ENCODE data around the gene HHLA2.
"Not testable (repeated sequence)": the region's sequence is repeated elsewhere in the genome, so short reads cannot be mapped to it uniquely, and the experiment has no call there.

The HHLA2 gene

GRCh38 chr3:108283989-108284388 lies 12.4 kb upstream of the HHLA2 start:
- no peak for TF ChIP-seq TAF1 (IDR thresholded peaks at IDR 0.05; ENCODE audit: borderline replicate concordance, low read depth, low read length)
- no peak for TF ChIP-seq POLR2AphosphoS5 (IDR thresholded peaks at IDR 0.05; ENCODE audit: low read depth, low read length)
- TF ChIP-seq POLR2A (IDR thresholded peaks at IDR 0.05; ENCODE audit: low read depth, low read length), result no peak
- no peak for FAIRE-seq
- DNase-seq (ENCODE audit: insufficient read length), result no peak

DNA sequence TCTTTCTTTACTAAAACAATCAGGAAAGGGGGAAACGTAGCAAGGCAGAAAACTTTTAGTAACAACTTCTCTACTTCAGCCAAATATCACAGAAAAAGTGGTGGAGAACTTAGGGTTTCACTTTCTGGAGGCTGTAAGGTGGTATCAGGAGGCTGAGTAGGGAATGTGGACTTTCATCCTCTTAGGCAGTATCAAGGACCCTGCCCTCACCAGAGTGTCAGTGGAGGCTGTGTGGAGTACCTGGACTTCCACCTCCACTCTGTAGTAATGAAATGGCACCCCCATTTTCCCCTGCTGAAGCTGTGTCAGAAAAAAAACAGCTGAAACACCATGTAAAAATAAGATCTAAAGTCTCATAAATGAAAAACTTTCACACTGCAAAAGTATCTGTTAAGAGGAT lies 11.2 kb upstream of the HHLA2 start:
- no peak for FAIRE-seq
- DNase-seq (ENCODE audit: insufficient read length), result no peak

DNA sequence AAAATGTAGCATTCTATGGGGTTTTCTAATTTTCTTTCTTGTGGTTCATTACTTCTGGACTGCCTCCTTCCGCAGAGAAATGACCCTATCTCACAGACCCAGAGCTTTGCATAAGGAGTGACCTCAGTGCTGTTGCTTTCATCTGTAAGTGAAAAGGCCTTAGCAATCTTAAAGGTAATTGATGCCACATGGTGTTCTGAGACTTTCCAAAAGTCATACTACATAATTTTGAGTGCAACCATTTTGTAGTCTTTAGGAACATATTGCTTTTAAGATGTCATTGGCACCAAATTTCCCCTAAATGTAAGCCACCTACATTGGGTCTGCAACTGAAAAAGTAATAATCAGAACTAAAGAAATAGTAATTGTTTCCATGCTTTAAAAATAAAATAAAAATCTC lies 9.2 kb upstream of the HHLA2 start:
- DNase-seq (ENCODE audit: insufficient read length) (no peak), FAIRE-seq (peak; percentile 79)
- no peak for TF ChIP-seq POLR2AphosphoS5 (IDR thresholded peaks at IDR 0.05; ENCODE audit: low read depth, low read length)
- TF ChIP-seq TAF1 (IDR thresholded peaks at IDR 0.05; ENCODE audit: borderline replicate concordance, low read depth, low read length), result no peak
- no peak for TF ChIP-seq POLR2A (IDR thresholded peaks at IDR 0.05; ENCODE audit: low read depth, low read length)

More for the DNA sequence above, 11.2 kb upstream of the HHLA2 start:
- TF ChIP-seq POLR2A (IDR thresholded peaks at IDR 0.05; ENCODE audit: low read depth, low read length) (no peak), POLR2AphosphoS5 (IDR thresholded peaks at IDR 0.05; ENCODE audit: low read depth, low read length) (no peak), TAF1 (IDR thresholded peaks at IDR 0.05; ENCODE audit: borderline replicate concordance, low read depth, low read length) (no peak)

DNA sequence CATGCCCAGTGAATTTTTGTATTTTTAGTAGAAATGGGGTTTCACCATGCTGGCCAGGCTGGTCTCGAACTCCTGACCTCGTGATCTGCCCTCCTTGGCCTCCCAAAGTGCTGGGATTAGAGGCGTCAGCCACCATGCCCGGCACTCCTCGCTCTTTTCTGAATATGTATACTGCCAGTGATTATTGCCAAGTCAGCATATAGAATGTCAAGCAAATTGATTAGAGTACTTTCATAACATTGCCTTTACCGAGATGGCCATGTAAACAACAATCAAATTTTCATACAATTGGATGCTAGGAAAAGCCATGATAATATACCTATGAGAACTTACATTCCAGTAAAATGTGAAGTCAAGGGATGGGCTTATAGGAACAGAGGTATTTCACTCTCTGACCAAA lies 8.2 kb upstream of the HHLA2 start:
- not testable (repeated sequence) for DNase-seq (ENCODE audit: insufficient read length)
- FAIRE-seq, result peak; percentile 14

DNA sequence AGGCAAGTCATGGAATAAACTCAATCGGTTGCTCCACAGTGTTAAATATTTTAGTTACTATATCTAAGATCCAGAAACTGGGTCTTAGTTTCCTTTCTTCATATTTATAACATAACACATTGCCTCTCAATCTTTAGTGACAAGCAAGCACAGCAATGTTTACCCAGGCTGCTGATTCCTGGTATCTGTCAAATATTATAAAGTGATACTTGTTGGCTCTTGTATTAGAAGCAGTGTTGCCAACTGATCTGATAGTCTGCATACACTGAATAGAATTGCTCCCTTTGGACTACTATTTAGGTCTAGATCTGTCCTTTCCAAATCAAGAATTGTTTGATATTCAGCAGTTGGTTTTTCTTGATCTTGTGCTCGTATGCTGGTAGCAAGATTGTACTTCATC lies 7.2 kb upstream of the HHLA2 start:
- no peak for DNase-seq (ENCODE audit: insufficient read length)
- no peak for TF ChIP-seq POLR2A (IDR thresholded peaks at IDR 0.05; ENCODE audit: low read depth, low read length)
- TF ChIP-seq TAF1 (IDR thresholded peaks at IDR 0.05; ENCODE audit: borderline replicate concordance, low read depth, low read length), result no peak
- no peak for TF ChIP-seq POLR2AphosphoS5 (IDR thresholded peaks at IDR 0.05; ENCODE audit: low read depth, low read length)
- FAIRE-seq, result no peak

- no peak for FAIRE-seq
- TF ChIP-seq TAF1 (IDR thresholded peaks at IDR 0.05; ENCODE audit: borderline replicate concordance, low read depth, low read length), result no peak
- no peak for TF ChIP-seq POLR2A (IDR thresholded peaks at IDR 0.05; ENCODE audit: low read depth, low read length)
- TF ChIP-seq POLR2AphosphoS5 (IDR thresholded peaks at IDR 0.05; ENCODE audit: low read depth, low read length), result no peak
- no peak for DNase-seq (ENCODE audit: insufficient read length)
Measured at GRCh38 chr3:108292450-108292849, 3.9 kb upstream of the HHLA2 start.

DNA sequence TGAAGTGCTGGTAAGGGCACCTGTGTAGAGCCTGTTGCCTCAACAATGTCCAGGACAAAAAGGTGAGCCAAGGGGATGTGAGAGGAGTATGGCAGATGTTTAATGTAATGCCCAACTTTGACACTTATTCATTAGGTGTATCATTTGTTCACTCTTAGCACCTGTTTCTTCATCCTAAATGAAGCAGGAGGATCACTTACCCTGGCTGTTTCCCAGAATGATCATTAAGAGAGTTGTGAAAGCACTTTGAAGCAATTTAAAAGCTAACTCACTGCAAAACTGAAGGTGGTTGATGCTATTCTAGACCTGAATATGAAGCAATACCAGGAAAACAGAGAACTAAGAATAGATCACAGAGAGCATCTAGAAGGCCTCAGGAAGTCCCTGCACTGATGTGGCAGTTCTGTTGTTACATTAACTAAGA lies 3.4 kb upstream of the HHLA2 start:
- no peak for TF ChIP-seq POLR2AphosphoS5 (IDR thresholded peaks at IDR 0.05; ENCODE audit: low read depth, low read length)
- TF ChIP-seq TAF1 (IDR thresholded peaks at IDR 0.05; ENCODE audit: borderline replicate concordance, low read depth, low read length), result no peak
- no peak for TF ChIP-seq POLR2A (IDR thresholded peaks at IDR 0.05; ENCODE audit: low read depth, low read length)
- FAIRE-seq (peak; percentile 92), DNase-seq (ENCODE audit: insufficient read length) (no peak)

DNA sequence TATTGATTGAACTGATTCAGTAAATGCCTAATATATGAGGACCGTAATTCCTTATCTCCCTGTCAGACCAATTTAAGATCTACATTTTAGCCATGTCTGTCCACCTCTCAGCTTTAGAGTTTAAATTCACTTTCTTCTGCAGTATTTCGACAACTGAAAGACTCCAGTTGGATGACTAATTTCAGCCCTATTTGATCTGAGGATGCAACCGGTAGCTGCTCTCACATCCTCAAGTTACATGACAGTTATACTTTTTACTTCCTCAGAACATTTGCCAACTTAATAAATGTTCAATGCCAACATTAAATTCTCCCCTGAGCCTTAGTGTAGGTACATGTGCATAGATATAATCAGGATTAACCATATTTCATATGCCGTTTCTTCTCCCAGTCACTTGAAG lies 2.5 kb upstream of the HHLA2 start:
- TF ChIP-seq POLR2A (IDR thresholded peaks at IDR 0.05; ENCODE audit: low read depth, low read length) (no peak), TAF1 (IDR thresholded peaks at IDR 0.05; ENCODE audit: borderline replicate concordance, low read depth, low read length) (no peak), POLR2AphosphoS5 (IDR thresholded peaks at IDR 0.05; ENCODE audit: low read depth, low read length) (no peak)
- DNase-seq (ENCODE audit: insufficient read length) (no peak), FAIRE-seq (peak; percentile 91)

GRCh38 chr3:108295421-108296175 lies 750 bp upstream of the HHLA2 start:
- peak; percentile 60 for FAIRE-seq
- no peak for DNase-seq (ENCODE audit: insufficient read length)
- no peak for TF ChIP-seq TAF1 (IDR thresholded peaks at IDR 0.05; ENCODE audit: borderline replicate concordance, low read depth, low read length)
- no peak for TF ChIP-seq POLR2AphosphoS5 (IDR thresholded peaks at IDR 0.05; ENCODE audit: low read depth, low read length)
- no peak for TF ChIP-seq POLR2A (IDR thresholded peaks at IDR 0.05; ENCODE audit: low read depth, low read length)

DNA sequence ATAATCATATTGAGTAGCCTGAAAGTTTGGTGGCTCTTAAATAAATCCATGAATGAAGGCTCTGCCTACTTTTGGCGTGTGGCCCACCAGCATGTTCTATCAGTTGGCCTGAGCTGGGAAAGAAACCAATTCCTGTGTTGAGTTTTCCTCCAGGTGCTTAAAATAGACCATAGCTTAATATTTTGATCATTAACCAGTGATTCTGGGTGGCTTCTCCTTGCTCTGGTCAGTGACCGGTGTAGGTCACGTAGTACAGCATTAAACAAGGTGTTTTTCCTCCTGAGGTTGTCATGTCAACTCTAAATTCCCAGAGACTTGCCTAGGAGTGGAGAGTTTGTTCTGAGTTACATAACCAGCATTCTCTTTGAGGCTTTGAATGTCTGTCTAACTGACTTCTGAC lies 1.3 kb downstream of the HHLA2 start:
- no peak for DNase-seq (ENCODE audit: insufficient read length)
- TF ChIP-seq POLR2A (IDR thresholded peaks at IDR 0.05; ENCODE audit: low read depth, low read length) (no peak), TAF1 (IDR thresholded peaks at IDR 0.05; ENCODE audit: borderline replicate concordance, low read depth, low read length) (no peak), POLR2AphosphoS5 (IDR thresholded peaks at IDR 0.05; ENCODE audit: low read depth, low read length) (no peak)
- no peak for FAIRE-seq

DNA sequence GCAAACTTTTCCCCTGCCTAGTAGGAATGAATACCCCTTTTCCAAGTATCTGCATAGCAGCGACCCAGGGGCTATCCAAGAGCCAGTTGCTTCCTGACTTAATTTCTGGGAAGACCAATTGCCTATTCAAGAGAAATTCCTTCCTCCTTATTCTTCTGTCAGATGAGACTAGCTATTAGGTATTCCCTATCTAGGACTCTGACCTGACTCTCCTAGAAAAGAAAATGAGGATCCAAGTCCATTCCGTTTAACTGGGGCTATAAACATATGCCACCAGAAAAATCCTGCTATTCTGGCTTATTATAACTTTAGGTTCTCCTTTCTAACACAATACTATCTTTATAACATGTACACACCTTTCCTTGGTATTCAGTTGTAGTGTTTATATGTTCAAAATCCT lies 1.7 kb downstream of the HHLA2 start:
- no peak for TF ChIP-seq POLR2AphosphoS5 (IDR thresholded peaks at IDR 0.05; ENCODE audit: low read depth, low read length)
- no peak for TF ChIP-seq POLR2A (IDR thresholded peaks at IDR 0.05; ENCODE audit: low read depth, low read length)
- DNase-seq (ENCODE audit: insufficient read length) (no peak), FAIRE-seq (no peak)

- no peak for DNase-seq (ENCODE audit: insufficient read length)
- no peak for FAIRE-seq
- TF ChIP-seq POLR2A (IDR thresholded peaks at IDR 0.05; ENCODE audit: low read depth, low read length) (no peak), POLR2AphosphoS5 (IDR thresholded peaks at IDR 0.05; ENCODE audit: low read depth, low read length) (no peak), TAF1 (IDR thresholded peaks at IDR 0.05; ENCODE audit: borderline replicate concordance, low read depth, low read length) (no peak)
Measured at GRCh38 chr3:108300103-108300849, 3.9 kb downstream of the HHLA2 start.

All from GM12892 (cell line).